K562 (cell line): ENCODE measurements around the gene ZNF480. TPM values are rescaled to one million over a fixed set of nuclear protein-coding genes. Genes with fewer than 3 reads are reported as not detected.

Experiments
- ATAC-seq: fragments of 200-7000 bp; cut with Tn5 transposase; 3 replicates; pipeline ENCODE4 v1.9.1; 2020; ENCODE audit warnings: moderate library complexity
- BruUV-seq: library from RNA; stranded (reverse); fragments of 400-500 nt; replicated peaks from 2 replicates; lab custom pipeline; 2021; lab: Mats Ljungman, UMichigan
- CTCF ChIA-PET: fragments of 300-600 bp; formaldehyde crosslinking; extraction: SDS; loops from one replicate; lab custom pipeline; 2021; ENCODE audit warnings: low intra/inter-chr PET ratio; lab: Yijun Ruan, JAX
- POLR2A ChIA-PET: fragments of 300-600, 350-650 bp; sonication (Branson Sonifier 250); formaldehyde crosslinking; extraction: SDS; loops from one replicate; lab custom pipeline; 2021; ENCODE audit warnings: antibody characterized with exemption, inconsistent platforms; lab: Yijun Ruan, JAX
- DNase-seq, 4 experiments: peaks; one replicate each; pipeline versions ENCODE4 v3.0.0 to v3.0.0-alpha.2; 2011 to 2018; ENCODE audit warnings: low spot score in 3 of 4, mixed read lengths in 3 of 4; ENCODE audit errors: extremely low read depth in 1 of 4
- FAIRE-seq: peaks from 2 replicates; lab custom pipeline; 2011; peaks lifted over from hg19 to GRCh38; lab: Jason Lieb, UNC
- H2AFZ ChIP-seq: 2 replicates; pipeline ENCODE4 v1.6.0; 2011; ENCODE audit warnings: low read depth, low read length, control low read depth, inconsistent platforms
- H3K27ac ChIP-seq: fragments of 200-600 bp; 3 replicates; pipeline ENCODE4 v1.8.0; 2011; ENCODE audit warnings: low read depth, mild to moderate bottlenecking, control low read depth, inconsistent platforms, low read length, moderate library complexity, mixed read lengths; ENCODE audit errors: extremely low read depth
- H3K27me3 ChIP-seq, 2 experiments: fragments of 300-600 bp in 1 of 2; 2 replicates in 1 of 2; 3 replicates in 1 of 2; pipeline versions ENCODE4 v1.6.0 to v1.8.0; 2011; ENCODE audit warnings: inconsistent platforms in 2 of 2, low read length in 2 of 2, mild to moderate bottlenecking in 1 of 2, mixed read lengths in 1 of 2, moderate library complexity in 1 of 2; ENCODE audit not compliant: control insufficient read depth in 2 of 2, insufficient read depth in 2 of 2
- H3K36me3 ChIP-seq: fragments of 300-600 bp; 3 replicates; pipeline ENCODE4 v1.8.0; 2011; ENCODE audit warnings: mild to moderate bottlenecking, low read length, inconsistent platforms; ENCODE audit not compliant: control insufficient read depth, insufficient read depth
- H3K4me1 ChIP-seq, 2 experiments: fragments of 200-600 bp in 1 of 2; replicated peaks in 1 of 2; 2 replicates in 1 of 2; 3 replicates in 1 of 2; pipeline versions ENCODE4 v1.5.1 to v1.8.0; 2011; ENCODE audit warnings: inconsistent platforms in 2 of 2, low read length in 2 of 2, mild to moderate bottlenecking in 1 of 2, mixed read lengths in 1 of 2, moderate library complexity in 1 of 2; ENCODE audit not compliant: control insufficient read depth in 2 of 2, insufficient read depth in 2 of 2
- H3K4me2 ChIP-seq: 2 replicates; pipeline ENCODE4 v1.6.1; 2011; ENCODE audit warnings: low read length, control low read depth, inconsistent platforms, mixed read lengths; ENCODE audit not compliant: insufficient read depth
- H3K4me3 ChIP-seq: fragments of 200-600 bp; sonication (generic), shearing (Covaris generic); 2 replicates; pipeline ENCODE4 v1.5.1; 2016; ENCODE audit warnings: control low read depth, inconsistent platforms
- H3K79me2 ChIP-seq: fragments of 200-600 bp; 3 replicates; pipeline ENCODE4 v1.8.0; 2011; ENCODE audit warnings: low read length, inconsistent platforms; ENCODE audit not compliant: control insufficient read depth, insufficient read depth
- H3K9ac ChIP-seq, 2 experiments: 2 replicates each; pipeline versions ENCODE4 v1.6.0 to v1.6.1; 2011; ENCODE audit warnings: low read depth in 2 of 2, low read length in 2 of 2, control low read depth in 1 of 2, inconsistent platforms in 1 of 2, mild to moderate bottlenecking in 1 of 2, mixed read lengths in 1 of 2; ENCODE audit not compliant: insufficient read depth in 1 of 2
- H3K9me1 ChIP-seq: one replicate; pipeline ENCODE4 v1.6.0; 2011; ENCODE audit warnings: inconsistent platforms, mild to moderate bottlenecking, low read length, moderate library complexity; ENCODE audit not compliant: control insufficient read depth, insufficient read depth
- H3K9me3 ChIP-seq: replicated peaks from 2 replicates; pipeline ENCODE4 v1.5.1; 2011; ENCODE audit warnings: low read depth, low read length, inconsistent platforms; ENCODE audit not compliant: control insufficient read depth, insufficient read depth
- H4K20me1 ChIP-seq: replicated peaks from 2 replicates; pipeline ENCODE4 v1.6.1; 2011; ENCODE audit warnings: low read length, inconsistent platforms, mixed read lengths; ENCODE audit not compliant: control insufficient read depth, insufficient read depth
- CBX1 ChIP-seq: sonication (generic); IDR thresholded peaks from 2 replicates; pipeline ENCODE4 v1.6.1; 2016; ENCODE audit warnings: antibody characterized with exemption, low read depth, mild to moderate bottlenecking
- GATA2 ChIP-seq: sonication (generic); formaldehyde crosslinking; IDR thresholded peaks from 2 replicates; pipeline ENCODE4 v1.4.0; 2020; ENCODE audit warnings: mild to moderate bottlenecking, missing genetic modification reagents
- HDAC3 ChIP-seq: fragments of 450-650 bp; IDR thresholded peaks from 2 replicates; pipeline ENCODE4 v1.6.1; 2018; ENCODE audit warnings: borderline replicate concordance, mild to moderate bottlenecking, moderate library complexity; ENCODE audit not compliant: partially characterized antibody
- HDAC6 ChIP-seq: IDR thresholded peaks from 2 replicates; pipeline ENCODE4 v1.6.1; 2012; ENCODE audit warnings: low read depth, mild to moderate bottlenecking, control low read depth, inconsistent platforms, low read length, moderate library complexity
- HNRNPUL1 ChIP-seq: fragments of 200-400 bp; formaldehyde crosslinking; IDR thresholded peaks from 2 replicates; pipeline ENCODE4 v1.6.1; 2017; ENCODE audit warnings: low read length
- NCOA1 ChIP-seq: fragments of 450-650 bp; IDR thresholded peaks from 2 replicates; pipeline ENCODE4 v1.6.1; 2016; ENCODE audit warnings: low read depth
- PCBP1 ChIP-seq: fragments of 200-400 bp; formaldehyde crosslinking; IDR thresholded peaks from 2 replicates; pipeline ENCODE4 v1.6.1; 2018; ENCODE audit warnings: mild to moderate bottlenecking, low read depth, low read length; ENCODE audit not compliant: poor library complexity, severe bottlenecking
- RNF2 ChIP-seq: sonication (generic); IDR thresholded peaks from 2 replicates; pipeline ENCODE4 v1.6.1; 2016
- STAG1 ChIP-seq: sonication (generic); formaldehyde crosslinking; IDR thresholded peaks from 2 replicates; pipeline ENCODE4 v1.5.0; 2020; ENCODE audit warnings: missing genetic modification reagents, borderline replicate concordance
- ZNF609 ChIP-seq: sonication (generic); formaldehyde crosslinking; IDR thresholded peaks from 2 replicates; pipeline ENCODE4 v1.8.1; 2023; ENCODE audit warnings: missing genetic modification reagents, mild to moderate bottlenecking, borderline replicate concordance
- ZNF740 ChIP-seq, 3 experiments: fragments of 200-800 bp in 1 of 3; sonication (Bioruptor generic) in 1 of 3; sonication (generic) in 1 of 3; formaldehyde crosslinking in 1 of 3; IDR thresholded peaks; 2 replicates each; pipeline versions ENCODE4 v1.6.1 to v1.8.0; 2016 to 2022; ENCODE audit warnings: mild to moderate bottlenecking in 2 of 3, missing compliant biosample characterization in 2 of 3, missing genetic modification characterization in 2 of 3, missing genetic modification reagents in 1 of 3
- WGBS: fragments of 100-300 bp; shearing (Covaris generic); methylation state at CpG from one replicate; pipeline ENCODE4 v1.1.6; 2016; ENCODE audit warnings: low coverage, mixed read lengths; ENCODE audit not compliant: insufficient coverage; ENCODE audit errors: missing lambda C conversion rate; 5-methylcytosine and 5-hydroxymethylcytosine counted together
- in situ Hi-C: fragments of 300-500 bp; cut with MboI; formaldehyde crosslinking; loops from 4 replicates; pipeline ENCODE4 v1.15.0; 2018; ENCODE audit warnings: inconsistent platforms, mixed read lengths
- intact Hi-C: fragments of 100-400 bp; cut with micrococcal nuclease; formaldehyde crosslinking; loops from 2 replicates; pipeline ENCODE4 v1.14.2; 2022
- polyA plus RNA-seq, 8 experiments: library from polyadenylated mRNA; depleted of rRNA in 4 of 8; stranded (reverse) in 5 of 8; unstranded in 3 of 8; fragments of >200 nt; fragmentation: Nextera tagmentation in 2 of 8; fragmentation: Illumina TruSeq in 1 of 8; extraction: Ambion mirVana in 2 of 8; extraction: Trizol in 1 of 8; gene quantifications; 2 replicates each; pipeline versions ENCODE4 v1.2.1 to v1.2.3, GENCODE V29; 2011 to 2014; ENCODE audit warnings: inconsistent platforms in 1 of 8, missing spikeins in 1 of 8
- total RNA-seq, 7 experiments: library from RNA; depleted of rRNA in 6 of 7; stranded (reverse); fragments of >200 nt in 6 of 7; fragmentation: Illumina TruSeq in 2 of 7; extraction: Trizol in 2 of 7; gene quantifications; 2 replicates each; pipeline versions ENCODE4 v1.2.1 to v1.2.3, GENCODE V29; 2011 to 2021; ENCODE audit warnings: low replicate concordance in 1 of 7
- TF ChIP-seq, protein P1 (sequence below): sonication (generic); formaldehyde crosslinking; IDR thresholded peaks from 2 replicates; pipeline ENCODE4 v1.9.0; 2022; ENCODE audit warnings: mild to moderate bottlenecking, missing genetic modification reagents

ZNF480 gene
- total and polyA plus RNA-seq, 9 of the 15 experiments (the other 6 are each of a cell fraction or from before 2014, with no cell fraction given), result 10.4 to 31.1 (median 22.3) TPM

DNA sequence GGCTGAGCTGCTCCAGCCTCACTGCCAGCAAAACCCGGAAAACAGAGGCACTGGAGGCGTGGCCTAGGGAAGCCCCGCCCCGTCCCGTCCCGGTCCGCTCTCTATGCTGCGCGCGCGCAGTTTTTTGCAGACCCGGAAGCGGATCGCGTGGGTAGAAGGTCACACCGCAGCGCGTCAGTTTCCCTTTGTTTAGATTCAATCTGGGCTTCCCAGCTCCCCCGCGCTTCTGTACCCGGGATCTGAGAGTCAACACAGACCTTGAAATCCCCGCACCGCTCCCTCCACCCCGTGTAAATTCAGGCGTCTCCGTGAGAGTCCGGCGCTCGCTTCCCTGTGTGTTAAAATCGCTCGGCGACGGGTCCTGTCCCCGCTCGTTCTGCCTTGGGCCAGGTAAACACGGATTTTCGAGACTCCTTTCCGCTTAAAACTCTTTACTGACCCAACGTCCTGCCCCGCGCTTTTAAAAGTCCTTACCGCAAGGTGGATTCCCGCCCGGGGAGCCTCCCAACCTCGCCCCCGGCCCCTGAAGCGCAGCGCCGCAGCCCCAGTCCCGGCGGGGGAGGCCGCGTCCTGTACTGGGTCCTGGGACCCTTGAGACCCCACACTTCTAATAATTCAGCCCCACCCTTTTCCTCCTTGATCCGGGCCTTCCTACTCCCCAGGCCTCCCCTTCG, 39.3 kb downstream of the ZNF480 start, which contains the start of gene ZNF610:
Gene ZNF610, plus strand, starts transcription at position 127 of the 674 bp plus-strand sequence. CDS start 12,930 bp downstream, outside the sequence.
- POLR2A ChIA-PET, result no interaction called here
- 18% methylated on average over 42 of the region's 55 CpGs for WGBS
- Histone ChIP-seq H3K4me3 (no peak within 1 kb of the TSS), H3K9ac (no peak within 1 kb of the TSS), H3K27me3 (no peaks in the 10 kb centered on the region), H2AFZ (no peak within 1 kb of the TSS), H4K20me1 (no peaks in the 10 kb centered on the region), H3K79me2 (no peaks in the 10 kb centered on the region), H3K9me3 (0 out of 2 replicates have a peak, but pooled peaks cover 1% of the 10 kb centered on the region), H3K27ac (no peak within 1 kb of the TSS), H3K4me2 (no peak within 1 kb of the TSS), H3K36me3 (no peaks in the 10 kb centered on the region), H3K9me1 (no peaks in the 10 kb centered on the region), H3K4me1 (peaks cover 0 to 7% of the 10 kb centered on the region in 2 experiments; a peak in 2 of 5 replicates)
- CTCF ChIA-PET, result no interaction called here
- DNase-seq, result no peak
- intact Hi-C loops, result no loop called here
- ATAC-seq, result no peak
- no peak for FAIRE-seq
- in situ Hi-C loops, result no loop called here
- TF ChIP-seq RNF2 (no peak), HDAC3 (no peak), ZNF609 (CRISPR knock-in tag) (no peak), ZNF740 (CRISPR knock-in tag; IDR thresholded peaks at IDR 0.05) (no peak), ZNF740 (tag; IDR thresholded peaks at IDR 0.05) (no peak), HDAC6 (no peak), GATA2 (CRISPR knock-in tag) (no peak), PCBP1 (no peak), NCOA1 (no peak), STAG1 (CRISPR knock-in tag) (no peak), CBX1 (no peak), HNRNPUL1 (no peak)
- TF ChIP-seq, protein P1, sequence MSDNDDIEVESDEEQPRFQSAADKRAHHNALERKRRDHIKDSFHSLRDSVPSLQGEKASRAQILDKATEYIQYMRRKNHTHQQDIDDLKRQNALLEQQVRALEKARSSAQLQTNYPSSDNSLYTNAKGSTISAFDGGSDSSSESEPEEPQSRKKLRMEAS (CRISPR knock-in tag), result no peak
- no TSS peak for BruUV-seq
